NB4 (cell line): ENCODE measurements around the gene ASXL1.

ENCODE experiments used
- POLR2A ChIP-seq: IDR thresholded peaks from 2 replicates; pipeline ENCODE4 v1.6.1; 2011; ENCODE audit warnings: mild to moderate bottlenecking; ENCODE audit not compliant: insufficient read length; ENCODE audit errors: extremely low read depth
- TF ChIP-seq, protein P1 (sequence below): IDR thresholded peaks from one replicate; pipeline ENCODE4 v1.5.1; 2012; ENCODE audit warnings: low read depth, low read length

DNA sequence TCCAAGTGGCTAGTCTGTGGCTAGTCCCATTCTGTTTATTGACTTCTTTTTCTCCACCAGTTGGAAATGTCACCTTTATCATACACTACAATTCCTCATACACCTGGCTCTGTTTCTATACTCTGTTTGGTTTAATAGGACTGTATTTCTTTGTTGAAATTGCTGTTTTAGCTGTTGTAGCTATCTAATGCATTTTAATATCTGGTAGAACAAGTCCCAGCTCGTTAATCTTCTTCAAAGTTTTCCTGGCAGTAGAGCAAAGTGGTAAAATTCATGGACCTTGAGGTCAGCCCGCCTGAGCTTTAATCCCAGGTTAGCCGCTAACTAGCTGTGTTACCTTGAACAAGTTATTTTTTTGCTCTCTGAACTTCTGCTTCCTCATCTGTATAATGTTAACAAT is 9.9 kb upstream of the ASXL1 start:
- TF ChIP-seq, protein P1, sequence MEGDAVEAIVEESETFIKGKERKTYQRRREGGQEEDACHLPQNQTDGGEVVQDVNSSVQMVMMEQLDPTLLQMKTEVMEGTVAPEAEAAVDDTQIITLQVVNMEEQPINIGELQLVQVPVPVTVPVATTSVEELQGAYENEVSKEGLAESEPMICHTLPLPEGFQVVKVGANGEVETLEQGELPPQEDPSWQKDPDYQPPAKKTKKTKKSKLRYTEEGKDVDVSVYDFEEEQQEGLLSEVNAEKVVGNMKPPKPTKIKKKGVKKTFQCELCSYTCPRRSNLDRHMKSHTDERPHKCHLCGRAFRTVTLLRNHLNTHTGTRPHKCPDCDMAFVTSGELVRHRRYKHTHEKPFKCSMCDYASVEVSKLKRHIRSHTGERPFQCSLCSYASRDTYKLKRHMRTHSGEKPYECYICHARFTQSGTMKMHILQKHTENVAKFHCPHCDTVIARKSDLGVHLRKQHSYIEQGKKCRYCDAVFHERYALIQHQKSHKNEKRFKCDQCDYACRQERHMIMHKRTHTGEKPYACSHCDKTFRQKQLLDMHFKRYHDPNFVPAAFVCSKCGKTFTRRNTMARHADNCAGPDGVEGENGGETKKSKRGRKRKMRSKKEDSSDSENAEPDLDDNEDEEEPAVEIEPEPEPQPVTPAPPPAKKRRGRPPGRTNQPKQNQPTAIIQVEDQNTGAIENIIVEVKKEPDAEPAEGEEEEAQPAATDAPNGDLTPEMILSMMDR: no peak
- TF ChIP-seq POLR2A: no peak
